DOHH2 (cell line): Measurements from ENCODE around the gene HRH1.

Experiments used
- EZH2phosphoT487 ChIP-seq: fragments of 200-600 bp; sonication (generic); IDR thresholded peaks from 2 replicates; pipeline ENCODE4 v1.6.1; 2017; ENCODE audit warnings: borderline replicate concordance, mild to moderate bottlenecking, antibody characterized with exemption, low read length, moderate library complexity, mixed read lengths
- TF ChIP-seq, protein P1 (sequence below): fragments of 200-600 bp; sonication (generic); IDR thresholded peaks from one replicate; pipeline ENCODE4 v1.5.1; 2014; ENCODE audit warnings: antibody characterized with exemption, mild to moderate bottlenecking, low read depth, low read length; ENCODE audit not compliant: poor library complexity, severe bottlenecking

DNA sequence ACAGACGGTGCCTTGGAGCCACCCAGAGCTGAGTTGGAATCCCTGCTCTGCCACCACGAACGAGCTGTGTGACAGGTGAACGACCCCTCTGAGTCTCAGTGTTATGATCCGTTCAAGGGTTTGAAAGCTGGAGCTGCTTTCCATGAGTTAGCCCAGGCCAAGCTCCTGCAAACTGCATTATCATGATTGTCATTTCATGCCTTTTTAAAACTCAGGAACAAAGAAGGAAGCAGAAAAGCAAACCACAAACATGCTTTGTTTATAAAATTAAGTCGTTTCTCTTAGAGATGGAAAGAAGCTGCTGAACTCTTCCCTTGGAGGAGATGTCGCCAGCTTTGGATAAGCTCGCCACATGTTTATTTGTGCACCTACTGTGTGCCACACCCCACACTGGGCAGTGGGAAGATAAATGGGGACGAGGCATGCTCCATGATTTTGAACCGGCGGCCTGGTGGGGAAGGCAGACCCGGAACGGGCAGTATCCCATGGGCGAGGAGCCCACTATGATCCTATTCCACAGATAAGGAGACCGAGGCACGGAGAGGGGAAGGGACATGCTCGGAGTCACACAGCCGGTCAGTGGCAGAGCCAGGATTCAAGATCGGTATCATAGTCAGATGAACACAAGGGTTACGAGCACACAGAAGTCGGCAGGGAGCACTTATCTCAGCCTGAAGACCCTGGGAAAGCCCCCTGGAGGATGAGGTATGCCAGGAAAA is 15.9 kb downstream of the HRH1 start:
- TF ChIP-seq, protein P1, sequence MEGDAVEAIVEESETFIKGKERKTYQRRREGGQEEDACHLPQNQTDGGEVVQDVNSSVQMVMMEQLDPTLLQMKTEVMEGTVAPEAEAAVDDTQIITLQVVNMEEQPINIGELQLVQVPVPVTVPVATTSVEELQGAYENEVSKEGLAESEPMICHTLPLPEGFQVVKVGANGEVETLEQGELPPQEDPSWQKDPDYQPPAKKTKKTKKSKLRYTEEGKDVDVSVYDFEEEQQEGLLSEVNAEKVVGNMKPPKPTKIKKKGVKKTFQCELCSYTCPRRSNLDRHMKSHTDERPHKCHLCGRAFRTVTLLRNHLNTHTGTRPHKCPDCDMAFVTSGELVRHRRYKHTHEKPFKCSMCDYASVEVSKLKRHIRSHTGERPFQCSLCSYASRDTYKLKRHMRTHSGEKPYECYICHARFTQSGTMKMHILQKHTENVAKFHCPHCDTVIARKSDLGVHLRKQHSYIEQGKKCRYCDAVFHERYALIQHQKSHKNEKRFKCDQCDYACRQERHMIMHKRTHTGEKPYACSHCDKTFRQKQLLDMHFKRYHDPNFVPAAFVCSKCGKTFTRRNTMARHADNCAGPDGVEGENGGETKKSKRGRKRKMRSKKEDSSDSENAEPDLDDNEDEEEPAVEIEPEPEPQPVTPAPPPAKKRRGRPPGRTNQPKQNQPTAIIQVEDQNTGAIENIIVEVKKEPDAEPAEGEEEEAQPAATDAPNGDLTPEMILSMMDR, result no peak
- TF ChIP-seq EZH2phosphoT487, result no peak
